GM19328 (cell line): ENCODE data around the gene SEMA4D.

ENCODE experiments used
- ATAC-seq: cut with Tn5 transposase; IDR thresholded peaks from one replicate; pipeline ENCODE4 v1.9.1; 2021; ENCODE audit warnings: mild to moderate bottlenecking, moderate library complexity; ENCODE audit not compliant: unreplicated experiment

Gene SEMA4D

GRCh38 chr9:89447416-89447815, 50.5 kb downstream of the SEMA4D start:
- ATAC-seq, result no peak

GRCh38 chr9:89446961-89447310, 51.0 kb downstream of the SEMA4D start:
- ATAC-seq, result no peak

- ATAC-seq, result no peak
These were observed 51.5 kb downstream of the SEMA4D start for GRCh38 chr9:89446261-89446960.

- no peak for ATAC-seq
These were observed 52.1 kb downstream of the SEMA4D start for GRCh38 chr9:89445801-89446251.

GRCh38 chr9:89444925-89445765, 52.8 kb downstream of the SEMA4D start:
- ATAC-seq, result no peak

- ATAC-seq, result no peak
These were observed 53.6 kb downstream of the SEMA4D start for GRCh38 chr9:89444274-89444673.

- ATAC-seq, result peak; percentile 37
These were observed 54.7 kb downstream of the SEMA4D start for GRCh38 chr9:89442981-89443814.

GRCh38 chr9:89442501-89442978, 55.4 kb downstream of the SEMA4D start:
- peak; percentile 63 for ATAC-seq

- no peak for ATAC-seq
These were observed 55.9 kb downstream of the SEMA4D start for GRCh38 chr9:89441986-89442385.

- ATAC-seq, result no peak
These were observed 56.3 kb downstream of the SEMA4D start for GRCh38 chr9:89441655-89441970.

GRCh38 chr9:89440951-89441654, 56.8 kb downstream of the SEMA4D start:
- no peak for ATAC-seq

GRCh38 chr9:89440548-89440947, 57.4 kb downstream of the SEMA4D start:
- no peak for ATAC-seq

GRCh38 chr9:89440046-89440445, 57.9 kb downstream of the SEMA4D start:
- ATAC-seq, result no peak

- ATAC-seq, result no peak
These were observed 58.3 kb downstream of the SEMA4D start for GRCh38 chr9:89439571-89439970.

- ATAC-seq, result no peak
These were observed 59.7 kb downstream of the SEMA4D start for GRCh38 chr9:89438194-89438593.

GRCh38 chr9:89437772-89438171, 60.1 kb downstream of the SEMA4D start:
- ATAC-seq, result no peak

- no peak for ATAC-seq
These were observed 60.8 kb downstream of the SEMA4D start for GRCh38 chr9:89436963-89437625.

- ATAC-seq, result no peak
These were observed 61.6 kb downstream of the SEMA4D start for GRCh38 chr9:89436326-89436725.

- no peak for ATAC-seq
These were observed 62.7 kb downstream of the SEMA4D start for GRCh38 chr9:89435071-89435823.

GRCh38 chr9:89434636-89435035, 63.3 kb downstream of the SEMA4D start:
- ATAC-seq, result no peak
